Uterus (tissue), 4 donors: Measurements from ENCODE around the gene UBA5. TPM values are rescaled to one million over a fixed set of nuclear protein-coding genes. Genes with fewer than 3 reads are reported as not detected.

Source experiments
- DNase-seq, 2 donors: peaks; one replicate each; pipeline ENCODE4 v3.0.0-alpha.2; 2019 to 2020
- H3K27ac ChIP-seq, 2 donors: fragments of 200-600 bp; sonication (generic); 1 replicate in 1 of 2; 2 replicates in 1 of 2; pipeline ENCODE4 v1.5.1; 2016 to 2018
- H3K27me3 ChIP-seq, 2 donors: fragments of 200-600 bp; sonication (generic); one replicate each; pipeline ENCODE4 v1.5.1; 2018 to 2019; ENCODE audit warnings: control low read depth in 1 of 2
- H3K36me3 ChIP-seq, 2 donors: fragments of 200-600 bp; sonication (generic); one replicate each; pipeline ENCODE4 v1.5.1; 2019; ENCODE audit warnings: control low read depth in 1 of 2
- H3K4me1 ChIP-seq, 2 donors: fragments of 200-600 bp; sonication (generic); one replicate each; pipeline ENCODE4 v1.5.1; 2018 to 2019; ENCODE audit warnings: control low read depth in 1 of 2
- H3K4me3 ChIP-seq, 2 donors: fragments of 200-600 bp; sonication (generic); 1 replicate in 1 of 2; 2 replicates in 1 of 2; pipeline ENCODE4 v1.5.1; 2018 to 2019; ENCODE audit warnings: mild to moderate bottlenecking in 1 of 2
- H3K9me3 ChIP-seq, 2 donors: fragments of 200-600 bp; sonication (generic); one replicate each; pipeline ENCODE4 v1.5.1; 2019; ENCODE audit warnings: control low read depth in 1 of 2
- CTCF ChIP-seq, 4 experiments: fragments of 200-600 bp in 2 of 4; fragments of 450-650 bp in 2 of 4; sonication (generic) in 2 of 4; IDR thresholded peaks; one replicate each; pipeline ENCODE4 v1.5.1; 2016 to 2019; ENCODE audit warnings: antibody characterized with exemption in 4 of 4, mild to moderate bottlenecking in 2 of 4, moderate library complexity in 1 of 4
- POLR2A ChIP-seq, 2 donors: fragments of 450-650 bp; IDR thresholded peaks; one replicate each; pipeline ENCODE4 v1.6.1; 2016; ENCODE audit warnings: antibody characterized with exemption in 2 of 2, mild to moderate bottlenecking in 1 of 2, moderate library complexity in 1 of 2
- intact Hi-C: fragments of 100-400 bp; cut with DNase I; formaldehyde crosslinking; loops from one replicate; pipeline ENCODE4 v1.15.1; 2023; ENCODE audit warnings: low total_unique reads
- total RNA-seq, 4 donors: library from RNA; depleted of rRNA in 3 of 4; stranded (reverse); fragments of >200 nt in 3 of 4; gene quantifications; one replicate each; pipeline versions ENCODE4 v1.1.0 to v1.2.4, GENCODE V29; 2014 to 2023
- donor health status: DM: yes; HTN: yes; CAD: no.

Gene UBA5
- total RNA-seq, 4 donors from 2014 or later: 12.6 to 67.2 (median 39.6) TPM

- intact Hi-C loops: no loop called here
- H3K36me3 ChIP-seq: no peaks in the 10 kb centered on the region
- H3K27ac ChIP-seq: no peak overlapping the region
- H3K27me3 ChIP-seq: no peaks in the 10 kb centered on the region
- no peak for DNase-seq
- H3K4me3 ChIP-seq: no peak overlapping the region
- TF ChIP-seq CTCF (IDR thresholded peaks at IDR 0.05): no peak
- no peak for TF ChIP-seq POLR2A (IDR thresholded peaks at IDR 0.05)
- no peaks in the 10 kb centered on the region for H3K4me1 ChIP-seq
- H3K9me3 ChIP-seq: no peaks in the 10 kb centered on the region
These were observed 4.7 kb upstream of the UBA5 start for GRCh38 chr3:132655471-132655870.

GRCh38 chr3:132657869-132658747 lies 2.0 kb upstream of the UBA5 start:
- intact Hi-C loops: no loop called here
- no peaks in the 10 kb centered on the region for H3K9me3 ChIP-seq
- H3K4me3 ChIP-seq: no peak overlapping the region

GRCh38 chr3:132659000-132659364 lies 1.1 kb upstream of the UBA5 start:
- intact Hi-C loops: no loop called here
- peak in 1 of 2 donors; percentile 20 for DNase-seq
- no peaks in the 10 kb centered on the region for H3K36me3 ChIP-seq
- H3K27ac ChIP-seq: peak overlapping the region; percentile 89 to 96
- H3K4me3 ChIP-seq: peak overlapping the region; percentile 84 to 96
- TF ChIP-seq POLR2A (IDR thresholded peaks at IDR 0.05) (no peak), CTCF (IDR thresholded peaks at IDR 0.05) (no peak)
- no peaks in the 10 kb centered on the region for H3K27me3 ChIP-seq
- no peaks in the 10 kb centered on the region for H3K9me3 ChIP-seq
- H3K4me1 ChIP-seq: peaks cover 0 to 5% of the 10 kb centered on the region in 2 donors

More at GRCh38 chr3:132657869-132658747, 2.0 kb upstream of the UBA5 start:
- H3K36me3 ChIP-seq: no peaks in the 10 kb centered on the region
- peaks cover 0 to 5% of the 10 kb centered on the region in 2 donors for H3K4me1 ChIP-seq
- peak overlapping the region; percentile 89 to 96 for H3K27ac ChIP-seq
- DNase-seq: no peak
- TF ChIP-seq POLR2A (IDR thresholded peaks at IDR 0.05) (no peak), CTCF (IDR thresholded peaks at IDR 0.05) (no peak)
- no peaks in the 10 kb centered on the region for H3K27me3 ChIP-seq

GRCh38 chr3:132659365-132660051 lies 621 bp upstream of the UBA5 start, which contains the start of gene ACAD11:
ACAD11 (minus strand) TSS chr3:132659809; CDS start chr3:132659751, 58 bp downstream.
- intact Hi-C loops: no loop called here
- TF ChIP-seq POLR2A (IDR thresholded peaks at IDR 0.05) (peak; percentile 26 to 40), CTCF (IDR thresholded peaks at IDR 0.05) (peak; percentile 35 to 75 (median 54))
- peak within 1 kb of the TSS; percentile 84 to 96 for H3K4me3 ChIP-seq
- H3K4me1 ChIP-seq: peaks cover 0 to 5% of the 10 kb centered on the region in 2 donors
- H3K36me3 ChIP-seq: no peaks in the 10 kb centered on the region
- H3K27me3 ChIP-seq: no peaks in the 10 kb centered on the region
- no peaks in the 10 kb centered on the region for H3K9me3 ChIP-seq
- peak; percentile 72 to 75 for DNase-seq
- H3K27ac ChIP-seq: peak within 1 kb of the TSS; percentile 89 to 96

DNA sequence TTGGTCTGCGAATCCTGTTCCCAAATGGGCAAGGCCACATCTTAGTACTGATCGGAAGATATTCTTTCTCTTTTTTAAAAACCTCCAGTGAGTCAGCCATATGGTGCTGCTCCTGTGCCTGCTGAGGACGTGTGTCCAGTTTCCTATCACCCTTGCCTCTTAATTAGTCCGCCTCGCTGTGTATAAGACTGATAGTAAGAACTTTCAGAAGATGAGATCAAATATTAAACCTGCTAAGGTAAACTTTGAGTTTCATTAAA lies 612 bp downstream of the UBA5 start:
- intact Hi-C loops: no loop called here
- DNase-seq: no peak
- Histone ChIP-seq H3K27ac (peak overlapping the region; percentile 89 to 96), H3K27me3 (no peaks in the 10 kb centered on the region), H3K36me3 (no peaks in the 10 kb centered on the region), H3K4me1 (peaks cover 0 to 5% of the 10 kb centered on the region in 2 donors), H3K4me3 (peak overlapping the region; percentile 84 to 96), H3K9me3 (no peaks in the 10 kb centered on the region)
- TF ChIP-seq CTCF (IDR thresholded peaks at IDR 0.05): no peak
- TF ChIP-seq POLR2A (IDR thresholded peaks at IDR 0.05): no peak
